ENCODE data around the gene TMEM89.

DNA sequence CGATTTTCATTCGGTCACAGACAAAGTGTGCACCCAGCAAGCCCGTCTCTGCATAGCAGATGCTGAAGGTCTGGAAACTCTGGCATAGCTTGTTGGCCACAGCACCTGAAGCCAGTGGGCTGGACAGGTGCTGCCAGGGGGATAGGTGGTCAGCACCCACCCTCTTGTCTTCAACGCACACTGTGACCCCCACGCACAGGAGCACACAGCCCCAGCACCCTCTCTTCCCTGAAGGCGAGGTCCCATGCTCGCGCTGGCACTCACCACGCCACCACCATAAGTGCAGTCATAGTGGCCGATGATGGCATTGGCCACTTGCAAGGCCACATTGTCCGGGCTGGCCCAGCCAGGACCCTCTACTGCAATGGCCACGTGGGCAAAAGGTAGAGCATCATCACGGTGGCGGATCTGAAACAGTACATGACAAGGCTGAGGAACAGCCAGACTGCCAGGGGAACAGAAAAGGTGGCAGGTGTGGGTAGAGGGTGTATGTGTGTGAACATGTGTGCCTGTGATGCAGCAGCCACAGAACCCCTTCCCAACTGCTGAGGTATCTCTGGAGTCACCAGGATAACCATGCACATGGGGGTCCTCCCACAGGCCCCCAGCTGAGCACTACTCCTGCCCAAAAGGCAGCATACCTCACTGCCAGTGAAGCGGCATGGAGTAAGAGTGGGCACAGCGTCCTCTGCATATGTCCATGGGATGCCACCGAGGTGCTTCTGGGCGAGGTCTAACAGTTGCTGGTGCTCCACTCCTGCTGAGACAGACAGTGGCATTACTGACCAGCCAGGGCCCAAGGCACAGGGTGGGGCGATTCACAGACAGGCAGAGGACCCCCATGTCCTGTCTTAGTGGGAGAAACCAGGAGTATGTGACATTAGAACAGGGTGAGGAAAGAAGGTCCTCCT is 20.6 kb downstream of the TMEM89 start:
- TF ChIP-seq, protein P1, sequence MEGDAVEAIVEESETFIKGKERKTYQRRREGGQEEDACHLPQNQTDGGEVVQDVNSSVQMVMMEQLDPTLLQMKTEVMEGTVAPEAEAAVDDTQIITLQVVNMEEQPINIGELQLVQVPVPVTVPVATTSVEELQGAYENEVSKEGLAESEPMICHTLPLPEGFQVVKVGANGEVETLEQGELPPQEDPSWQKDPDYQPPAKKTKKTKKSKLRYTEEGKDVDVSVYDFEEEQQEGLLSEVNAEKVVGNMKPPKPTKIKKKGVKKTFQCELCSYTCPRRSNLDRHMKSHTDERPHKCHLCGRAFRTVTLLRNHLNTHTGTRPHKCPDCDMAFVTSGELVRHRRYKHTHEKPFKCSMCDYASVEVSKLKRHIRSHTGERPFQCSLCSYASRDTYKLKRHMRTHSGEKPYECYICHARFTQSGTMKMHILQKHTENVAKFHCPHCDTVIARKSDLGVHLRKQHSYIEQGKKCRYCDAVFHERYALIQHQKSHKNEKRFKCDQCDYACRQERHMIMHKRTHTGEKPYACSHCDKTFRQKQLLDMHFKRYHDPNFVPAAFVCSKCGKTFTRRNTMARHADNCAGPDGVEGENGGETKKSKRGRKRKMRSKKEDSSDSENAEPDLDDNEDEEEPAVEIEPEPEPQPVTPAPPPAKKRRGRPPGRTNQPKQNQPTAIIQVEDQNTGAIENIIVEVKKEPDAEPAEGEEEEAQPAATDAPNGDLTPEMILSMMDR (IDR thresholded peaks at IDR 0.05) = no peak
- TF ChIP-seq POLR2A (IDR thresholded peaks at IDR 0.05) = no peak
